NCI-H146 treated with DMSO at 0.1 percent for 48 hours (cell line): ENCODE data around the gene NEURL1.

Source experiments
- DNase-seq: peaks from one replicate; lab custom pipeline; 2025; ENCODE audit not compliant: unreplicated experiment; lab: John Stamatoyannopoulos, UW

NEURL1 gene

DNA sequence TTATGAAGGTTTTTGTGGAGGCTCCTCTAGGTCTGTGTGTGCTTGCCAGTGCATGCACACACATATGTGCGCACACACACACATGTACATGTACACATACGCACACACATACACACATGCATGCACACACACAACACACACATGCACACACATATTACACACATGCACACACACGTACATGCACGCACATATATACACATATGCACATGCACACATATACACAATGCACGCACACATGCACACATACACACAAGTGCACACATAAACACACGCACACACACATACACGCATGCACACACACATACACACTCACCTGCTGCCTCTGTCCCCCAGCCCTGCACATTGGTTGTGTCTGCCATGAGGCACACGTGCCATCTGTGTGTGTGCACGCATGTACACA, 66.3 kb downstream of the NEURL1 start:
- DNase-seq: no peak

DNA sequence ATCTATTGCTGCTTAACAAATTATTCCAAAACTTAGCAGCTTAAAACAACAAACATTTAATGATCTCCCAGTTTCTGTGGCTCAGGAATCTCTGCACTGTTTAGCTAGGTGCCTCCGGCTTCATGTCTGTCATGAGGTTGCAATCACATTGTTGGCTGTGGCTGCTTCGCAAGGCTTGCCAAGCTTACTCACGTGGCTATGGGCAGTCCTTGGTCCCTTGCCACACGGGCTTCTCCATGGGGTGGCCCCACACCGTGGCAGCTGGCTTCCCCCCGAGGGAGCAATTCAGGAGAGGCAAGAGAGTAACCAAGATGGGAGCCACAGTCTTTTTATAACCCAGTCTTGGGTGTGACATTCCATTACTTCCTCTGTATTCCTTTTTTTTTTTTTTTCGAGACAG, 67.4 kb downstream of the NEURL1 start:
- no peak for DNase-seq

DNA sequence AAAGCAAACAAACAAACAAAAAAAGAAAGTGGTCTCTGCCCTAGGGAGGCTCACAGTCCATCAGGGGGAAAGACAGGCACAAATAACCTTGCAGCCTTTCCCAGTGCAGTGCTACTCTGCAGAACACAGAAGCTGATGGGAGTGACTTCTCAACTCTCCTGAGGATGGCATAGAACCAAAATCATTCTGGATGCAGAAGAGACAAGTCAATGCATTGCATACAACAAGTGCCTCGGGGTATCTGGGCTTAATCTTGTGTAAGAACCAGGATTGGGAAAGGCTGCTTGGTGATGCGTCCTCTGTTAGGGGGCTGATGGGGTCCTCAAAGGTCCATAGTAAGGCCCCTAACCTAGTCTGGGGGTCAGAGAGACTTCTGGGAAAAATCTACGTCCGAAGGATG, 68.9 kb downstream of the NEURL1 start:
- DNase-seq: no peak

DNA sequence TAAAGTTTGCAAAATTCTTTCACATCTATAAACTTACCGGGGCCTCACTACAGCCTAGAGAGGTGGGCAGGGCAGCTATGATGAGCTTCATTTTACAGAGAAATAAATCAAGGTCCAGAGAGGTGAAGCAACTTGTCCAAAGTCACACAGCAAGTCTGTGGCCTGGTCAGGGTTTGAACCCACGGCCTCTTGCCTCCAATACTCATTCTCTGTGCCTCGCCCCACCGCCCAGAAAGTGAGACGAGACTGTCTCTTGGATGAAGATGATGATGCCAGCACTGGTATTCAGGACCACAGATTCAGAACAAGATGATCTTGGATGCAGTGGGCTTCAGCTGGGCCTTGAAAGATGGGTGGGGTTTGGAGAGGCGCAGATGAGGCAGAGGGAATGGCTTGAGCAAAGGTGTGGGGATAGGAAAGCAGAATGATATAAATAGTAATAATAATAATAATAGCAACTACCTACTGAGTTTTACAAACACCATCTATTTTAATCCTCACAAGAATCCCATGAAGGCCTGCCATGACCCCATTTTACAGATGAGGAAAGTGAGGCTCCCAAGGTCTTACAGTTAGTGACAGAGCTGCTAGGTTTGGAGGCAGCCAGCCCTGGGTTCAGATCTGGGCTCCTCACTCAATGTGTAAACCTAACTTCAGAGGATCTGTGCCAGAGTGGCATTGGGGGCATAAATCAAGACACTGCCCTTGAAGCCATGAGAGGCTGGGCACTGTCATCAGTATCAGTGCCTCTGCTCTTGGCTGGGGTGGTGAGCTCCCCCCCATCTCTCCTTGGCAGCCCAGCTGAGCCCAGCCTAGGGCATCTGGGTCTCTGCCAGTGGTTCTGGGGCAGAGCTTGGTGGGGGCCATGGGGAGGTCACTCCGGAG, 70.0 kb downstream of the NEURL1 start:
- no peak for DNase-seq

DNA sequence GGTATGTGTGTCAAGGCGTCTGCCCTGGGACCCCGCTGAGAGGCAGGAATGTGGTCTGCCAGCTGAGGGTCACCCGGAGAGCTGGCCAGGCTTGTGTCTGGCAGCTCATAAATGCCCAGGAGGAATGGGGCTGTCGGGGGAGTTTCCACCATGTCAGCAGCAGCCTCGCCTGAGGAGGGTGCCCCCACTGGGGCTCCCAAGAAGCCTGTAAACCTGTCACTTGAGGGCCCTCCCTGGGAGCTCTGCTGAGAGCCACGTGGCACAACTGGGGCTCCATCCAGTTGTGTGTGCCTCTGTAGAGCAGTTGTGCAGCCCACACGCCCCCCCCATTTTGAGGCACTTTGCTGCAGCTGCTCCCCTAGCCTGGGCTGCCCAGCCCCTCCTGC, 70.6 kb downstream of the NEURL1 start:
- no peak for DNase-seq

DNA sequence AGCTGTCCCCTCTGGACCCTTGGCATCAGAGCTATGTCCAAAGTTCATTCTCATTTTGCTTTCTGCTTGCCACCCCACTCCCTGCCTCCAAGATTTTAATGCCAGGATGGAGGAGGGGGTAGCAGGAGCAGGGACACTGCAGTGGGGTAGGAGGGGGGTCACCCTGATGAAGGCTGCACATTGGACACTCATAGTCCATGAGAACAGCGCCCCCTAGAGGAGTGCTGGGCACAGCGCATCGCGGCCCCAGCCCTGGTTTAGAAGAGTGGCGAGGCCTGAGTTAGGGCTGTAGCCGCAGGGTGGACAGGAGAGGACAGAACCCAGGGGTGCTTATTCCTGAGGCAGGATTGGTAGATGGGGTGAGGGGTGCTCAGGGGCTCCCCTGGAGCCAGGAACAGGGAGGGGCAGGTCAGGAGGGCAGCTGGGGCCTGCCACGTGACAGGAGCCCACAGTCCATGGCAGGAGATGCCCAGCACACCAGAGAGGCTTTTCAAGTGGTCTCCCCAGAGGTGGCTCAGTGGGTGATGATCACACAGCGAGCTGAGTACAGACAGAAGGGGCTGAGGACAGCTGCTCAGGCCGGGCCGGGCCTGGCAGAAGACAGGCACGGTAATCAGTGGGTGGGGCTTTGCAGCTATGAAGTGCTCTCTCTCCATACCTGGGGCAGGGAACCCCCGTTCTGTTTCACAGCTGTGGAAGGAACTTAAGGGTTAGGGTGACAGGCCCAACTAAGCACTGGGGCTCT, 71.4 kb downstream of the NEURL1 start:
- DNase-seq: no peak

DNA sequence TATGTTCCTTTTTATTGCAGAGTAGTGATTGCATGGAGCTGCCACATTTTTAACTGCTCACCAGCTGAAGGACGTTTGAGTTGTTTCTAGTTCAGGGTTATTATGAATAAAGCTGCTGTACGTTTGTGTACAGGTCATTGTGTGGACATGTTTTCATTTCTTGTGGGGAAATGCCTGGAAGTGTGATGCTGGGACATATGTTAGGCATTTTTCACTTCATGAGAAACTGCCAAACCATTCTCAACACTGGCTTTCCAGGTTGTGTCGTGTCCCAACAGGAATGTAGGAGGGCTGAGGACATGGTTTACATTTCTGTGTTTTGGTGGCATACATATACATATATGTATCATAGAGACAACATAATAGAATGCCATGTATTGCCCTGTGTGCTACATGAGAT, 73.0 kb downstream of the NEURL1 start:
- DNase-seq: no peak

DNA sequence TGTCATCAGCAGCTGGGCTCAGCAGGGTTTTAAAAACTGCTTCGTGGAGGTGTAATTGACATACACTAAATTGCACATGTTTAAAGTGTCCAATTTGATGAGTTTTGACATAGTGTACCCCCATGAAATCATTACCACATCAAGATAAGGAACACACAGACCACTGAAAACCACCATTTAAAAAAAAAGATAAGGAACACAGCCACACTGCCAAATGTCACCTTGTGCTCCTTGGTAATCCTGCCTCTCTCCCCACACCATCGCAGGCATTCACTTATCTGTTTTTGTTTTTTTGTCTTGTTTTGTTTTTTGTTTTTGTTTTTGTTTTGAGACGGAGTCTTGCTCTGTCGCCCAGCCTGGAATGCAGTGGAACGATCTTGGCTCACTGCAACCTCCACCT, 75.0 kb downstream of the NEURL1 start:
- no peak for DNase-seq

DNA sequence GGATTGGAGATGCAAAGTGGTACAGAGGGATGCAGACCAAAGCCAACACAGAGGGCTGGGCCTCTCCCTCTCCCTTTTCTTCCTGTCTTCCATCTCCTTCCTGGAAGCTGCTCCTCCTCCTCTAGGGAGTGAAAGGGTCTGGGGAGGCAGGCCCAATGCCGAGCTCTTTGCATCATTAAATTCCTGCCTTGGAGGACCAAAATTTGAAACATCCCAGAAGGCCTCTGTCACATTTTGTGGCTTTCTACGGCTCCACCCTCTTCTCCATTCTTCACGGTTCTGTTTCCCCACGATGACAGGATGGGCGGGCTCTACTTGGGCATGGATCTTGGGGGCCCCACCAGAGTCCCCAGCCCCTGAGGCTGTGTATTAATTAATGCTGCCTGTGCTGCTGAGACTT, 76.4 kb downstream of the NEURL1 start:
- no peak for DNase-seq

DNA sequence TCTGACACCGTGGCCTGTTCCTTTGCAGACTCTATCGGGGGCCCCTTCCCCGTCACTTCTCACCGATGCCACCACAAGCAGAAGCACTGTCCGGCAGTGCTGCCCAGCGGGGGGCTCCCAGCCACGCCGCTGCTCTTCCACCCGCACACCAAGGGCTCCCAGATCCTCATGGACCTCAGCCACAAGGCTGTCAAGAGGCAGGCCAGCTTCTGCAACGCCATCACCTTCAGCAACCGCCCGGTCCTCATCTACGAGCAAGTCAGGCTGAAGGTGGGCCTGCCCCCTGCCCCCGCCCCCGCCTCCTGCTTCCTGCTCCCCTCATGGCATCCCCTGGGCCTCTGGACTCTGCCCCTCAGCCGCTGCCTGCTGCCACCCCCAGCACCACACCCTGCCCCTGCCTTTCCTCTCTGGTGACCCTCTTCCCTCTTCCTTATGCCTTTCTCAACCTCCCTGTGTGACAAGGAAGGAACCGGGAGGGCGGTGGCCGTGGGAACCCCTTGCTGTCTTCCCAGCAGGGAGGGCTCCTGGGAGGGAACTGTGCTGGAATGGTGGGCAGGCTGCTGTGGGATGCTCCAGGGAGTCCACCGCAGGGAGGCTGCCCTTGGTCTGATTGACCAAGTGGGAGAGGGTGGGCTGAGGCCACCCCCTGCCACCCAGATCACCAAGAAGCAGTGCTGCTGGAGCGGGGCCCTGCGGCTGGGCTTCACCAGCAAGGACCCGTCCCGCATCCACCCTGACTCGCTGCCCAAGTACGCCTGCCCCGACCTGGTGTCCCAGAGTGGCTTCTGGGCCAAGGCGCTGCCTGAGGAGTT, 77.5 kb downstream of the NEURL1 start:
- no peak for DNase-seq

DNA sequence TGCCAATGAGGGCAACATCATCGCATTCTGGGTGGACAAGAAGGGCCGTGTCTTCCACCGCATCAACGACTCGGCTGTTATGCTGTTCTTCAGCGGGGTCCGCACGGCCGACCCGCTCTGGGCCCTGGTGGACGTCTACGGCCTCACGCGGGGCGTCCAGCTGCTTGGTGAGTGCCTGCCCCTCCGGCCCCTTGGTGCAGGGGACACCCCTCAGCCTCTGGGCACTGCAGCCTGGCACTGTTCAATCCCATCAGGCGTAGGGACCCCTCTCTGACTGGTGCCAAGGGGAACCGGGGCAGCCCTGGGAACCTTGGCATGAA, 78.1 kb downstream of the NEURL1 start:
- no peak for DNase-seq

DNA sequence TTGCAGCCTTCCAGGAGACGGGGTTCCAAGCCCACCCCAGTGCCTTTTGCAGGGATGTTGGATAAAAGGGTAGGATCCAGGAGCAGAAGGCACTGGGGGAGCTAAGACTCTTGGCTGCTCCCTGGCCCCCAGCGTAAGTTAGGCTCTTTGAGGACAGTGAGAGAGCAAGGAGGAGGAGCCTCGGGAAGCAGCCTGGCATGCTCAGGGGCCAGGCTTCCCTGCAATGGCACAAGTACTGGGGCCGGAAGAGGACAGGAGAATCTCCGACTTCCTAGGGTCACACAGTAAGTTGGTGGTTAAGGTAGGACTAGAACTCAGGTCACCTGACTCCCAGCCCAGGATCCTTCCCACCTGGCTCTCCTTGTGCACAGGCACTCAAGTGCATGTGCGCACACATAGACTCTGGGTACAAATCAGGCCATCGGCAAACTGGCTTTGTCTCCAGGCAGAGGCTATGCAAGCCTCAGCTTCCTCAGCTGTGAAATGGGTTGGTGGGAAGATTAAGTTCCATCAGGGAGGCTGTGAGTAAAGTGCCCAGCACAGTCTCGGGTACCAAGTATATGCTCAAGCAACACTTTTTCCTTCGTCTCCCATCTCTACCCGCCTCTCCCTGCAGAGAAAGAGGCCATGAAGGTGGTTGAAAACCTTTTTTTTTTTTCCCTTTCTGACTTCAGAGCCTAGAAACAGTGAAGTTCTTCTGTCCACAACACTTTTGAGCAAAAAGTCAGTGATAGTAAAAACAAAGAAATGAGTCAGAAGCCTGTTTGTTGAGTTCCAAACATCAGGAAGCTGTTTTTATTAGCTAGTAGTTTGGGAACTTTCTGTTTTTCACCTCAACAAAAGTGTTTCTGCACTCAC, 79.1 kb downstream of the NEURL1 start:
- no peak for DNase-seq

DNA sequence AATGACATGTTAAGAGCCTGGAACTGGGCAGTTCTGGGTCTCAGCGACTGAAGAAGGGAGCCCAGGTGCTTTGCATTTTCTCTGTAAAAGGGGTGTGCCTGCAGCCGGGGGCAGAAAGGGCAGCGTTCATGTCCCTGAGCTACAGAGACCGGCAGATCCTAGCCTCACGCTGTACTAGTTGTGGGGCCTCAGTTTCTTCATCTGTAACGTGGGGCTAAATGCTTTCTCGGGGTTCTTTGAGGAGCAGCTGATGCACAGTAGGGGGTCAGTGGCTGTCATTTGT, 79.6 kb downstream of the NEURL1 start:
- DNase-seq: no peak

DNA sequence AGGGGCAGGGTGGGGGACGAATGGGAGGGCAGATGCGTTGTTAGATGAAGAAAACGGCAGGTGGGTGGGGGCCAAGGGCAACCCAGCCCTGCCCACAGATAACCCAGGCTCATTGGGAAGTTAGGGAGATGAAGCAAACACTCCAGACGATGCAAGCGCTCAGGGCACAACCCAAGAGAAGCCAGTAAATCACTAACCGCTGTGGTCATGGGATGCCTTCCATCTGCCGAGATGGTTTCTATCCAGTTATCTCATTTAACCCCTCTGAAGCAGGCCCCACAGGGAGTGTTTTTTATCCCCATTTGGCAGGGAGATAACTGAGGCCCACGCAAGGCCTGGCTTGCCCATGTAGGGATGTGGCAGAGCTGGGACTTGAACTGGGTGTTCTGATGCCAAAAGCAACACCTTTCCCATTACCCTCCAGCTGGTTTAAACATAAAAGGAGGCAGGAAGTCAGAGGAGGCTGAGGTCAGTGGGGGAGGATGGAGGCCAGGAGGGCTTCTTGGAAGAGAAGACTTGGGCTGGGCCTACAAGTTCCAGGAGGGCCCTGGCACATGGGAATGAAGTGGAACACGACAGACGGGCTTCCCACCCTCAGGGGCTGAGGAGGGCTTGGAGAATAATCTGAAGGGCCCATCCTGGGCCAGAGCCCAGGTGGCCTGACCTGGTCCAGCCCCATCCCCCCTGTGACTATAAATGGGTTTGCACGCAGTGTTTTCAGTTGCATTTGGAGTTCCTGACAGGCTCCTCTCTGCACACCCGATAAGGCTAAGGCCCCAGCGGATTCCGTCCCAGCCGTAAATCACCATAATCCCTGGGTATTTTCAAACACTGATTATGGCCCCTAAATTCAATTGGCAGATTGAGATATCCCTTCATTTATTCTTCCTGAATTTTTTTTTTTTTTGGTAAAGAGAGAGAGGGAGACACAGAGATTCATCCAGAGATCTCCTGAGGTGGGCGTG, 80.9 kb downstream of the NEURL1 start:
- no peak for DNase-seq

DNA sequence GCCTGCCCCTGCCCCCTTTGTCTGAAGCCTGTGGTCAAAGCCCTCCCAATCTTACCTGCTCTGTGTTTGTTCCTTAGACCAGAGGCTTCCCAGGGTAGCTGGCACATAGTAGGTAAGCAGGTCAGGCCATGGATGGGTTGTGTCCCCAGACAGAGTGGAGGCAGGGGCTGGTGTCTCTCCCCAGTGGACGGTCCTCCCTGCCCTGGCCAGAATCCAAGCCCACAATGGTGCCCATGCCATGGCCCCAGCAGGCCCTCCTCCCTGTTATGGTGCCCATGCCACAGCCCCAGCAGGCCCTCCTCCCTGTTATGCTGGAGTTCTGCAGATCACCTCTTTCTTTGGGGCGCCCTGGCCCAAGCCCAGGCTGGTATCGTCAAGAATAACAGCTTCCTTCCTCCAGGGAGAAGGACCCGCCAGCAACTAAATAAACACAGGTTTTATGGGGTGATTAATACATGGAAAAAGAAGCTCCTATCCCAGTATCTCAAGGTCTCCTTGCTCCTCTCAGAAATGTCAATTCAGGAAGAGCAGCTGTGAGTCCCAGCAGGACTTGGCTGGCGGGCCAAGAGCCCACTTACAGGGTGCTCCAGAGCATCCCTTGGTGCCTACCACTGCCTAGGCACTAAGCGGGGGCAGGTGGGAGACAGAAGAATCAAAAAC, 82.0 kb downstream of the NEURL1 start:
- no peak for DNase-seq

DNA sequence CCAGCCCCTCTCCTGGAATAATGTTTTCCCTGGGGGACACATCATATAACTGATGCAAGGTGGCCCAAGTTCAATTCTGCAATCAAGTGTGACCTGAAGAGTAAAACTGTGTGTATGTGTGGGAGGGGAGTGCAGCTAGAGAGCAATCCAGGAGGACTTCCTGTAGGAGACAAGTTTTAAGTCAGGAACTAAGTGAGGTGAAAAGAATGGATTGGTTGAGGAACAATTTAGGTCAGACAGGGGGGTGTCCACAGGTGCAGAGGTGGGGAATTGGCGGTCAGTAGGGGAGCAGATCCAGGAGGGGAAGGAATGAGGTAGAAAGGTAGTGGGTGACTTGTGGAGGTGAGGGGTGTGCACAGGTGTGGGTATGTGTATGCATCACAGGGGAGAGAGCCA, 82.6 kb downstream of the NEURL1 start:
- DNase-seq: no peak

DNA sequence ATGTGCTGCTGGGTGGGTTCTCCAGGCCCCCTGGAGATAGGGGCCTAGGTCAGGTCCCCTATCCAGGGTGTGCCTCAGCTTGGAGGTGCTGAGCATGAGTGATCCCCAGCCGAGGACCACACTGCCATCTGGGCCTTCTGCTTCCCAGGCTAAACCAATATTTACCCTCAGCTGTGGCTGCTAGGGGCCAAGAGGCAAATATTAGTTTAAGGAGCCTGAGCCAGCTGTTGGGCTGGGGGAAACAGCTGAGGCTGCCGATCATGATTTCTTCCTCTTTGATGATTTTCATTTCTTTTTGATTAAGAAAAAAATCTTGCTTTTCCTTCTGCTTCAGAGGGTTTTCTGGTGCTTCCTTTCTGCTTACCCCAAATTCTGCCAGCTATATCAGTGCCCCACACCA, 83.4 kb downstream of the NEURL1 start:
- peak; percentile 64 for DNase-seq

DNA sequence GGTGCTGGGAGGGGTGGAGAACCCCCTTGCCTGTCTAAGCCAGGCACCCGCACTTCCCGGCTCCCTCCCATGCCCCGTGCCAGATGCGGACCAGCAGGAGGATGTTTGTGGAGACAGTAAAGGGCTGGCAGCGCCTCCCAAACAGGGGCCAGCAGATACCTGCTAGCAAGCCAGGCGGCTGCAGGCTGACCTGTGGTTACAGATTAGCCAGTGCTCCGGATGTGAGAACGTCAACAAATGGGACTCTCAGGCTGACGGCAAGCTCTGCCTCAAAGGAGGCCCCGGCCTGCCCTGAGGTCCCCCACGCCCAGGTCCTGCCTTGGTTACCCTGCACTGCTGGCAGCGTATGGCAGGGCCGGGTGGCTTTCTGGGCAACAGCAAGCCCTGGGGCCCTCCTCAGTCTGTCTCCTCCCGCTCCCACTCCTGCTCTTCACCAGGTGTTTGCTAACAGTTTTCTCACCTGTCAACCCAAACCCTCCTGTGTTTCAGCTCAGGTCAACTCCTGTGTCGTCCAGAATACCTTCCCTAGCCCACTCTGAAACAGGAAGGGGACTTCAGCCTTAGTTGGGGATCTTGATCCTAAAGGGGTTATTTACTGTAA, 85.4 kb downstream of the NEURL1 start:
- no peak for DNase-seq

DNA sequence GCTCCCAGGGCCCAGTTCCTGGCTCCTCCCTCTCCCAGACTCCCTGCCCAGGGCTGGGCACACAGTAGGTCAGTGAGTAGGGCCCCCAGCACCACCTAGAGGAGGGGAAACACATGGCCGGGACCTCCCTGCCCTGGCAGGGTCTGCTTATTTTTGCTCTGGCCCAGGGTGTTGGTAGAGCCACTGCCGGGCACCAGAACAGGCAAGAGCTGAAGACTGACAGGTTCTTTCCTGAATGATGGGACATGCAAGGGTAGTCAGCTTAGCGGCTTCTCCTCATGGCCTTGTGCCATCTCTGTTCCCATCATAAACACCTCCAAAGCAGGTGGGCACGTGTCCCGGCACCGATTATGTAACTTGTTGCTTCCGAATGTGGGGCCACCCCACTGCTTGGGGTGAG, 86.5 kb downstream of the NEURL1 start:
- no peak for DNase-seq
